Colonic mucosa (tissue), 4 donors: ENCODE results near the gene DMC1. TPM values are rescaled to one million over a fixed set of nuclear protein-coding genes. Genes with fewer than 3 reads are reported as not detected.
"Not testable (repeated sequence)": the region's sequence is repeated elsewhere in the genome, so short reads cannot be mapped to it uniquely, and the experiment has no call there.

Source experiments
- DNase-seq: peaks from one replicate; pipeline ENCODE4 v3.0.0-alpha.2; 2020
- H3K27ac ChIP-seq: fragments of 200-600 bp; one replicate; pipeline ENCODE4 v1.8.0; 2021
- H3K27me3 ChIP-seq: fragments of 200-600 bp; one replicate; pipeline ENCODE4 v1.8.0; 2021
- H3K36me3 ChIP-seq: fragments of 200-600 bp; one replicate; pipeline ENCODE4 v1.8.0; 2021
- H3K4me1 ChIP-seq: fragments of 200-600 bp; one replicate; pipeline ENCODE4 v1.8.0; 2021; ENCODE audit warnings: mild to moderate bottlenecking
- H3K4me3 ChIP-seq: fragments of 200-600 bp; one replicate; pipeline ENCODE4 v1.8.0; 2021
- H3K9ac ChIP-seq, 2 donors: one replicate each; pipeline ENCODE4 v1.7.0; 2013; ENCODE audit warnings: control low read depth in 2 of 2, low read depth in 2 of 2, low read length in 2 of 2
- H3K9me3 ChIP-seq: fragments of 200-600 bp; one replicate; pipeline ENCODE4 v1.8.0; 2021
- CTCF ChIP-seq: fragments of 200-600 bp; IDR thresholded peaks from one replicate; pipeline ENCODE4 v1.8.0; 2022; ENCODE audit warnings: antibody characterized with exemption, mild to moderate bottlenecking
- intact Hi-C: fragments of 100-400 bp; cut with DNase I; formaldehyde crosslinking; loops from one replicate; pipeline ENCODE4 v1.14.1; 2022
- total RNA-seq, 2 donors: library from RNA; stranded (reverse); fragmentation: NEBNext Ultra II Directional in 1 of 2; extraction: Animal tissue kit (Norgen Biotek cat#: 25700) in 1 of 2; gene quantifications; one replicate each; pipeline ENCODE4 v1.2.1, GENCODE V29; 2021
- donor health status: healthy.
- donor health status: DM: no; HTN: no; CAD: no.
- donor health status: DM: no; HTN: no; CAD: no.

DMC1 gene
- total RNA-seq, result 1 to 10 TPM; 2.0 to 3.0 TPM

DNA sequence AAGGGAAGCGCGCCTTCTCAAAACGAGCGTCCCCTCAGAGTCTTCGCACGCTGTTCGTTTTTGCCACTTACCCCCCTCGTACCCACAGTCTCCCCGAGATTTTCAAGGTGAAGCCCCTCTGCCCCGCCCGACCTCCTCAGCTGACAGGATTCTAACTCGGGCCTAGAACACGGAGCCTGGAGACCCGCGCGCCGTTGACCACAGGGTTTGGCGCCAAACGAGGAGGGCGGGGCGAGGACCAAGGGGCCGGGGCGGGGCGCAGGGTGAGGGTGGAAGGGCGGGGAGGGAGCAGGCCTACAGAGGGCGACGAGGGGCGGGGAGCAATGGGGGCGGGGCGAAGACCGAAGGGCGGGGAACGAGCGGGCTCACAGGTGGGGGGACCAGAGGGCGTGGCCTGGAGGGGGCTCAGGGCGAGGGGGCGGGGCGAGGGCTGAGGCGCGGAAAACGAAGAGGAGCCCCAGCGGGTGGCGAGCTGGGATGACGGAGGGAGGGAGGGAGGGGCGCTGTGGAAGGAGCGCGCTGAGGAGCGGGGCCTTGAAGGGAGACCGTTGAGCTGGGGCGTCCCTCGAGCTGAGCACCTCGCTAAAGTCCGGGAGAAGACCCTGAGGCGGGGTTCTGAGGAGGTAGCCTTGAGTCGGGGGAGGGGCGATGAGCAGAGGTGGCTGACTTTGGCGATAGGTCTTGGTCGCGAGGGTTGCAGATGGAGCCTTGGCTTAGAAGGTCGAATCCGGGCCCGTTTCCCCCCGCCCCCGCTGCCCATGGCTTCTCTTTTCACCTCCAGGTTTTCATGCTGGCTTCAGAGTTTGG lies at the start of gene DMC1:
Gene DMC1, minus strand, starts transcription at position 212 of the 807 bp plus-strand sequence. CDS start 1,927 bp downstream, outside the sequence.
- DNase-seq, result peak; percentile 98
- Histone ChIP-seq H3K9ac (peak within 1 kb of the TSS; percentile 69 to 79), H3K27ac (no peak within 1 kb of the TSS), H3K4me3 (peak within 1 kb of the TSS; percentile 57), H3K4me1 (no peaks in the 10 kb centered on the region), H3K9me3 (no peaks in the 10 kb centered on the region), H3K27me3 (no peaks in the 10 kb centered on the region), H3K36me3 (no peaks in the 10 kb centered on the region)
- intact Hi-C loops, result loop anchor here (5.0 kb wide), 2 partner anchors 153 to 518 kb away; no protein-coding TSS in a partner anchor
- no peak for TF ChIP-seq CTCF

DNA sequence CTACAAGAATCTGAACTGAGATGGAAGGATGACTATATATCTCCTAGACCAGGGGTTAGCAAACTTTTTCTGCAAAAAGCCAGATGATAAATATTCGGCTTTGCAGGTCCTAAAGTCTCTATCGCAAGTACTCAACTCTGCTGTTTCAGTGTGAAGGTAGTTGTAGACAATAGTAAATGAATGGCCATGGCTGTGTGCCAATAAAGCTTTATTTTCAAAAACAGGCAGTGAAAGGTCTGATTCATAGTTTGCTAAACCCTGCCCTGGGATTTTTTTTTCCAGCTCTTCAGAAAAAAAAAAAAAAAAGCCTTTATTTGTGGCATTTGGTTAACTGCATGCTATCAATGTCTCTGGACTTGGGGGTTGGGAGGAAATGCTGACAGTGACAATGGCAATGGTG lies 48.7 kb upstream of the DMC1 start:
- no peak for TF ChIP-seq CTCF

GRCh38 chr22:38618258-38618657 lies 48.3 kb upstream of the DMC1 start:
- intact Hi-C loops, result no loop called here
- no peak for TF ChIP-seq CTCF
- Histone ChIP-seq H3K9me3 (no peaks in the 10 kb centered on the region), H3K27me3 (no peaks in the 10 kb centered on the region), H3K9ac (no peak overlapping the region), H3K4me3 (no peak overlapping the region), H3K36me3 (no peaks in the 10 kb centered on the region), H3K27ac (no peak overlapping the region), H3K4me1 (no peaks in the 10 kb centered on the region)
- no peak for DNase-seq

More for the DNA sequence above, 48.7 kb upstream of the DMC1 start:
- no peak for DNase-seq
- intact Hi-C loops, result no loop called here
- Histone ChIP-seq H3K36me3 (no peaks in the 10 kb centered on the region), H3K4me3 (no peak overlapping the region), H3K9ac (no peak overlapping the region), H3K4me1 (no peaks in the 10 kb centered on the region), H3K27ac (no peak overlapping the region), H3K27me3 (no peaks in the 10 kb centered on the region), H3K9me3 (no peaks in the 10 kb centered on the region)

DNA sequence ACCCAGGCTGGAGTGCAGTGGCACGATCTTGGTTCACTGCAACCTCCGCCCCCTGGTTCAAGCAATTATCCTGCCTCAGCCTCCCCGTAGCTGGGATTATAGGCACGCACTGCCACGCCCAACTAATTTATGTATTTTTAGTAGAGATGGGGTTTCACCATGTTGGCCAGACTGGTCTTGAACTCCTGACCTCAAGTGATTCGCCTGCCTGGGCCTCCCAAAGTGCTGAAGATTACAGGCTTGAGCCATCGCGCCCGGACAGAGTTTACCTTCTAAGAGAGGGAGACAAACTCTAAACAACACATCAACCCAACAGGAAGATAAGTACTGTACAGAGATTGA lies 45.1 kb upstream of the DMC1 start:
- H3K9ac ChIP-seq, intact Hi-C loops, H3K4me1 ChIP-seq, DNase-seq, H3K4me3 ChIP-seq, H3K36me3 ChIP-seq, H3K9me3 ChIP-seq, H3K27ac ChIP-seq, H3K27me3 ChIP-seq: not testable (repeated sequence)

DNA sequence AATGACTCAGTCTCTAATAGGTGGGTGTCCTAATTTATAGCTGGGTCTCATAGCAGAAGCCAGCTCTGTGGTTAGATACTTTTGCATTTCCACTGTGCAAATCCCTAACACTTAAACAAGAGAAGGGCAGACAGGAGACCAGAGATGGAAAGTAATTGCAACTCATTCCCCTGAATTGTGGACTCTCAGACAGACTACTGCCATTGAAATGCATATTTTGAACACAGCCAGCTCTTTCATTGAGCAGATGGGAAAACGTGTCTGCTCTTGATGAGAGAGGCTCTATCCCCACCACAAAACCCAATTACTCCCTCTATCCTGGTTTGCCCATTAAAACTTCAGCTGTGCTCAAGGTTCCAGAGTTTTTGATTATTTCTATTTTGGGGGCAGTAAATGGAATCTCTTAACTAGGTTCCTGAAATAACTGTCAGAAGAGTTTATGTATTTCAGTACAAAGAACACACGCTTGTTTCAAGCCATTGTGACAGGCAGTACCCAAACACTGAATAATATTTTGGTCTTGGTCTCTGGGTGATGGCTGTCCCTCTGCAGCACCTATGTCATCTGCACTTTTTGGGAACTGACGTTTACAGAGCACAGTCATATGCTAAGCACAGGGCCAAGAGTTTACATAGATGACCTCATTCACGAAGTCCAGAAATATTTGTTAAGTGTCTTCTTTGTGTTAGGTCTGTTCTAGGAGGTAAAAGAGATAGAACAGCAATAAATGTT lies 44.5 kb upstream of the DMC1 start:
- H3K27ac ChIP-seq, result no peak overlapping the region
- no peak overlapping the region for H3K9ac ChIP-seq
- no peaks in the 10 kb centered on the region for H3K9me3 ChIP-seq
- no peak for TF ChIP-seq CTCF
- no peaks in the 10 kb centered on the region for H3K36me3 ChIP-seq
- intact Hi-C loops, result no loop called here
- no peak overlapping the region for H3K4me3 ChIP-seq
- H3K4me1 ChIP-seq, result no peaks in the 10 kb centered on the region
- DNase-seq, result no peak
- H3K27me3 ChIP-seq, result no peaks in the 10 kb centered on the region

GRCh38 chr22:38613588-38613987 lies 43.6 kb upstream of the DMC1 start:
- Histone ChIP-seq H3K27me3 (no peaks in the 10 kb centered on the region), H3K27ac (no peak overlapping the region), H3K36me3 (no peaks in the 10 kb centered on the region), H3K9me3 (no peaks in the 10 kb centered on the region), H3K4me1 (no peaks in the 10 kb centered on the region), H3K4me3 (no peak overlapping the region), H3K9ac (no peak overlapping the region)
- intact Hi-C loops, result no loop called here
- no peak for TF ChIP-seq CTCF
- DNase-seq, result no peak
